ENCODE results near the gene TMUB1.

The TMUB1 gene

DNA sequence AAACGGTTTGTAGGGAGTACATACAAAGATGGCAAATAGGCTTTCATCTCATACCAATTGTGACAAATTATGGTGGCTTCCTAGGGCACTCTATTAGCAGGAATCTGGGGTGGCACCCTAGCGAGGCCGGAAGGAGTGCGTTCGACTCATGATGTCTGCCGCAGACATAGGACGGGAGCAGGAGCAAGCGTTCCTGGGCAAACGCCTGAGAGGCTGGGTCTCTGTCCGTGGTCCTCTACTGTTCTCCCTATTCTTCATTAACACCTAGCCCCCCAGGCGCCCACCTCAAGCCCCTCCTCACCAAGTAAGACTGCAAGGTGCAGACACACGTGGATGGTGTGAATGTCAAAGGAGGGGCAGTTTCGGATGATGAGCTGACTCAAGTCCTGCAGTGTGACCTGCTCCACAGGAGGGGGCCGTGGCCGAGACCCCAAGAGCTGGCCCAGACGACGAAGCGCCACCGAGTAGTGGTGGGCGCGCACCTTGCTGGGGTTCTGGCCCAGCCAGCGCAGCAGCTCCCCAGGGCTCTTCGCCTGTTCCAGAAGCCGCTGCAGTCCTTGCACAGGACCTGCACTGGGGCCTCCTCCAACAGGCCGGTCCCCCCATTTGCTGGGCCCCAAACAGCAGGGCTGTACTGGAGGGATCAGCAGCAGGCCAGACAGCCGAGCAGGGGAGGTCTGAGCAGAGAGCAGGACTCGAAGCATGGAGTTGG is 3.9 kb downstream of the TMUB1 start:
- H3K4me3 ChIP-seq (ENCODE audit: low read length), result peak overlapping the region; percentile 73
- no peak for DNase-seq (ENCODE audit: low read depth)
- TF ChIP-seq CTCF (IDR thresholded peaks at IDR 0.05; ENCODE audit: insufficient read depth, low read depth, low read length, missing control alignments), result no peak

DNA sequence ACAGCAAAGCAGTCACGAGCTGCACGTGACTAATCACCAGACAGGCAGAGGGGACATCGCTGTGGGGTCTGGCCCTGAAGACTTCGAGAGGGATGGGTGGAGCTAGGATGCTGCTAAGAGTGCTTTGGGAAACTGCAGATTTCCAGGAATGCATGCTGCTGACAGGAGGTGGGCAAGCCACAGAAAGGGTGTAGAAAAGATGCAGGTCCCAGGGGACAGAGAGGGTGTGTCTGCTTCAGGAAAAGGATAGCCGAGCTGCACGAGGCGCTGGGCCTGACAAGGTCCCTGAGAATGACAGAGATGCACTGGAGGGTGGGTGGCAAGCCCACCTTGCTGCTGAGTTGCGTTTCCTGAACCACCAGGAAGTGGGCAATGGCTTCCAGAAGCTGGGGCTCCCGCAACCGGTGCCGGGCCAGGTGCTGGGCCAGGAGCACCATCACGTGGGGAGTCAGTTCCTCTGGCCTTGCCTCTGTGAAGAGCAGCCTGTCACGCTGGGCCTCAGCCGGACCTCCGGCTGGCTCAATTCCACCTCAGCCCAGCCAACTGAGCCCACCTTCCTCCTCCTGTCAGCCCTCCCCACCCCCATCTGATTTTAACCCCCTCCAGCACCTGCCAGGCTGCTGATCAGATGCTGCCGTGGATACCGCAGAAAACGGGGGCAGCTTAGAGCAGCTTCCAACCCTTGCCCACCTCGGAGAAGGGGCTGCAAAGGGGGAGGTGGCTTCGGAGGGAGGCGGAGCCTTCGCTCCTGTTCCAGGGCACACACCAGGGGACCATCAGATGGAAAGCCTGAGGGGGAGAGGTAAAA is 4.9 kb downstream of the TMUB1 start:
- H3K4me3 ChIP-seq (ENCODE audit: low read length), result no peak overlapping the region
- TF ChIP-seq CTCF (IDR thresholded peaks at IDR 0.05; ENCODE audit: insufficient read depth, low read depth, low read length, missing control alignments), result no peak
- no peak for DNase-seq (ENCODE audit: low read depth)

DNA sequence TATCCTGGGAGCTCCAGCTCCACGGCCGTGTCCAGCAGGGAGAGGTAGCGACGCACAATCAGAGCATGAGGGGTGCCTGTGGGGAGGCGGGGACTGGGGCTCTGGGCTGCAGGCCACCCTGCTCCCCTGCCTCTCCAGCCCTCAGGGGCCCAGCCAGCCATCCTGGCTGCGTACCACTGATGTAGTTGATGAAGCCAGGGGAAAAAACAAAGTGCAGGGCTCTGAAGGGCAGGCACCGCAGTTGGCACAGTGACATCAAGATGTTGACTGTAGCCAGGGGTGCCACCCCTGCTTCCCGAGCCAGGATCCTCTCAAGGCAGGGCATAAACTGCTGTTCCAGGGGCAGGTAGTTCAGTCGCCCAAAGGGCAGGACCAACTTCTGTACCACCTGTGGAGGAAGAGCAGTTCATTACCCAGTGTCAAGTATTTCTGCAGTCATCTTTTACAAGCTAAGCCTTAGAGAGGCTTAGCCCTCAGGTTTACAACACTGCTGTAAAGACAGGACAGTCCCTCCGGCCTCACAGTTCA is 5.5 kb downstream of the TMUB1 start:
- no peak for TF ChIP-seq CTCF (IDR thresholded peaks at IDR 0.05; ENCODE audit: insufficient read depth, low read depth, low read length, missing control alignments)
- DNase-seq (ENCODE audit: low read depth), result no peak

DNA sequence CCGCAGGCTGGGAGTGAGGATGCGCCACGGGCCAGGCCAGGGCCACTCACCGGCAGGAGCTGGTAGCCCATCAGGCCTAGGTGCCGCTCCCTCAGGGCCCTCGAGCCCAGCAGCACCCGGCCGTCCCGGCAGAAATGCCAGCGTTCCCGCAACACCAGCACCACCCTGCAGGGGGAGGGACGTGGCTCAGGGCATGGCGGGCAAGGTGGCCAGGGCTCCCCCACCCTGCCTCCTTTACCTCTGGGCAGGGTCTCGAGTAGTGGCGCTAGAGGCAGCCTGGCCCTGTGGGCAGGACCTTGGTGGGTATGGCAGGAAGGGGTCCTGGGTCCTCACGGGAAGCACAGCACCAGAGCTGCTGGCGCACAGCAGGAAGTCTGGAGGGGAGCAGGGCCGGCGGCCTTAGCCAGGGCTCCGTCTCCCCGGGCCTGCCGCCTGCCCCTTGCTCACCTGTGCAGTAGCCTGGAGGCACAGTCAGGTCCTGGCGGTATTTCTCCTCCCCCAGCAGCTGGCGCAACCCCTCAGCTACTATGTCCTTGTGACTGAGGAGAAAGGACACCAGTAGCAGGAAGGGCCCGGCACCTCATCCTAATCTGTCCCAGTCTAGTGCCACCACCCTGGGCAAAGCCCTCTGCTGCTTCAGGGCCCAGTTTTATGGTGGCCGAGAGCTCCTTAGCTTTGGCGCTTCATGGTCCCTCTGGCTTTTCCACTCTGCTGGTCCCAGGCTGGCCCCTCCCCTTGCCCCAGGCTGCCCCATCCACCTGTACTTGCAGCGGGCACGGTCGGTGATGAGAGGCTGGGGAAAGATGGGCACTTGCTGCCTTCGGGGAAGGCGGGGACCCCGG is 6.2 kb downstream of the TMUB1 start:
- peak; percentile 41 for TF ChIP-seq CTCF (IDR thresholded peaks at IDR 0.05; ENCODE audit: insufficient read depth, low read depth, low read length, missing control alignments)
- peak; percentile 27 for DNase-seq (ENCODE audit: low read depth)

More for the DNA sequence above, 5.5 kb downstream of the TMUB1 start:
- no peak overlapping the region for H3K4me3 ChIP-seq (ENCODE audit: low read length)

DNA sequence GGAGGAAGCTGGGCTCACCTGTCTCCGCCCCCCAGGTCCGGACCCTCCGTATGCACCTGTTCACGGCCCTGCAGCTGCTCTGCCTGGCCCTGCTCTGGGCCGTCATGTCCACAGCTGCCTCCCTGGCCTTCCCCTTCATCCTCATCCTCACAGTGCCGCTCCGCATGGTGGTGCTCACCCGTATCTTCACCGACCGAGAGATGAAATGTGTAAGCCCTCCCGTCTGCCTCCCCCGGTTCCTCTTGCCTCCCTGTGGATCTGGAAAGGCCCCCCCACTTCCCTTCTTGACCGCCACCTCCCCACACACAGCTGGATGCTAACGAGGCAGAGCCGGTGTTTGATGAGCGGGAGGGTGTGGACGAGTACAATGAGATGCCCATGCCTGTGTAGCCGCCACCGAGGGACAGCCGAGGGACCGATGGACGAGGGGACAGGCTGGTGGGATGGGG is 7.3 kb downstream of the TMUB1 start:
- H3K4me3 ChIP-seq (ENCODE audit: low read length), result no peak overlapping the region
- no peak for DNase-seq (ENCODE audit: low read depth)
- no peak for TF ChIP-seq CTCF (IDR thresholded peaks at IDR 0.05; ENCODE audit: insufficient read depth, low read depth, low read length, missing control alignments)

More for the DNA sequence above, 6.2 kb downstream of the TMUB1 start:
- no peak overlapping the region for H3K4me3 ChIP-seq (ENCODE audit: low read length)

DNA sequence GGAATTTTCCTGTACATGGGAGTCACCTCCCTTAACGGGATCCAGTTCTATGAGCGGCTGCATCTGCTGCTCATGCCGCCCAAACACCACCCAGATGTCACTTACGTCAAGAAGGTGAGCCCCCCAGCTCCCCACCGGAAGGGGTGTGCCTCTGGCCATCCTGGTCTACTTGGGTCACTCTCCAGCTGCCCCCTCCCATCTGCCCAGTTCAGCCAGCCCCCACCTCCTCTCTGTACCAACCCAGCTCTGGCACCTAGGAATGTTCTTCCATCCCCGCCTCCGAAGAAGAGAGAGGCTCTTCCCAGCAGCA is 7.7 kb downstream of the TMUB1 start:
- DNase-seq (ENCODE audit: low read depth), result no peak
- no peak overlapping the region for H3K4me3 ChIP-seq (ENCODE audit: low read length)
- no peak for TF ChIP-seq CTCF (IDR thresholded peaks at IDR 0.05; ENCODE audit: insufficient read depth, low read depth, low read length, missing control alignments)

Data from epithelial cell of esophagus (primary cell).